ENCODE results near the gene CTNNA1.

- TF ChIP-seq CTCF (IDR thresholded peaks at IDR 0.05; ENCODE audit: low read depth, low read length) (no peak), POLR2A (IDR thresholded peaks at IDR 0.05; ENCODE audit: extremely low read depth, insufficient read length) (no peak), MAX (IDR thresholded peaks at IDR 0.05; ENCODE audit: low read depth, low read length) (no peak), MYC (IDR thresholded peaks at IDR 0.05; ENCODE audit: low read depth, low read length) (no peak)
Observed at GRCh38 chr5:138898299-138898698, 145.1 kb downstream of the CTNNA1 start.

Data from NB4 (cell line).